Activated B cell treated with CpG ODN at 0.5 μM for 24 hours (primary cell): ENCODE measurements around the gene AUNIP. TPM values are rescaled to one million over a fixed set of nuclear protein-coding genes. Genes with fewer than 3 reads are reported as not detected.

Experiments used
- ATAC-seq: fragments of 200-7000 bp; cut with Tn5 transposase; one replicate; pipeline ENCODE4 v1.10.0; 2021; ENCODE audit warnings: low read depth, mild to moderate bottlenecking, moderate library complexity
- CTCF ChIA-PET: fragments of 350-600 bp; sonication (Branson Sonifier 250); formaldehyde crosslinking; loops from one replicate; lab custom pipeline; 2021; ENCODE audit warnings: antibody characterized with exemption; lab: Charles Lee
- POLR2A ChIA-PET: fragments of 350-600 bp; sonication (Branson Sonifier 250); formaldehyde crosslinking; loops from one replicate; lab custom pipeline; 2021; ENCODE audit warnings: antibody characterized with exemption; lab: Charles Lee
- DNase-seq: peaks from one replicate; pipeline ENCODE4 v3.0.0; 2022
- H3K27ac Mint-ChIP-seq: one replicate; pipeline ENCODE4 v1.8.0; 2020; ENCODE audit warnings: mixed read lengths
- H3K27me3 Mint-ChIP-seq: one replicate; pipeline ENCODE4 v1.8.0; 2021; ENCODE audit warnings: mixed read lengths
- H3K36me3 Mint-ChIP-seq: one replicate; pipeline ENCODE4 v1.8.0; 2021; ENCODE audit warnings: low read depth, mixed read lengths
- H3K4me1 Mint-ChIP-seq: one replicate; pipeline ENCODE4 v1.8.0; 2021; ENCODE audit warnings: mixed read lengths
- H3K4me3 Mint-ChIP-seq: one replicate; pipeline ENCODE4 v1.8.0; 2020; ENCODE audit warnings: mild to moderate bottlenecking, mixed read lengths
- H3K9me3 Mint-ChIP-seq: one replicate; pipeline ENCODE4 v1.8.0; 2020; ENCODE audit warnings: mixed read lengths
- intact Hi-C: fragments of 100-400 bp; cut with micrococcal nuclease; formaldehyde crosslinking; loops from one replicate; pipeline ENCODE4 v1.15.1; 2024
- total RNA-seq: library from RNA; stranded (reverse); gene quantifications from 2 replicates; pipeline ENCODE4 v1.2.3, GENCODE V29; 2022
- TF ChIP-seq, protein P1 (sequence below): fragments of 200-600 bp; IDR thresholded peaks from one replicate; pipeline ENCODE4 v1.8.0; 2022; ENCODE audit warnings: antibody characterized with exemption, mild to moderate bottlenecking

The AUNIP gene
- total RNA-seq, 1 donor from 2014 or later: 0.42 TPM

DNA sequence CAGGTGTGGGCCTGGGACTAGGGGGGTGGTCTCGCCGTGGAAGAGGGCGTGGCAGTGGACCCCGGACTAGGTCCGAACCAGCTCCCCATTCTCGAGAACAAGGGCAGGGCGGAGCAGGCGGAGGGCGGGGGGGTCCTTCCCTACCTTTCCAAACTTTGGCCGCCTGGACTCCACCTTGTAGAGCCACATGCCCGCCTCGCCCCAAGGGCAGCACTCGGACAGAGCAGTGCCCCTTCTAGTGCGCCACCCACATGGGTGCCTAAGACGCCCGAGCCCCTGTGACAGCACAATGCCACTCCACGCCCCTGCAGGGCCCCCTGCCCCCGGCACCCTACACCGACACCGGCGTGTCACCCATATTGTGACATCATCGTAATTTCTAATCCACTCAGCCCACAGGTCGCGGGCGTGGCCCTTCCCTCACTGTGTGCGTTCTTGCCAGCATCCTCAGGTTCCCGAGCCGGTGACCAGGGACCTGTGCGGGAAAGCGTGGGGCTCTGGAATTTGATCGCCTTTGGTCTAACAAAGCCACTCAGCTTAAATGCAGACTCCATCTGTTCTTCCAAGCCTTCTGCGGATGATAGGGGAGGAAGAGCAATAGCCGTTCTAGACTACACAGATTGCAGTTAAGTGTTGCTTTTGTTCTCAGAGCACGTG is 47.5 kb upstream of the AUNIP start:
- Mint-ChIP-seq H3K36me3 (peaks cover 4% of the 10 kb centered on the region), H3K27ac (peak overlapping the region; percentile 53), H3K9me3 (peaks cover 2% of the 10 kb centered on the region), H3K4me3 (peak overlapping the region; percentile 90), H3K4me1 (peaks cover 15% of the 10 kb centered on the region), H3K27me3 (no peaks in the 10 kb centered on the region)
- DNase-seq (no peak), ATAC-seq (no peak)
- ChIA-PET CTCF (interaction anchor here (1.2 kb wide), 1 partner anchor 11 kb away, joined by 4 read pairs; no protein-coding TSS in a partner anchor), POLR2A (interaction anchor here (0.6 to 3.1 kb wide), 2 partner anchors 11 to 91 kb away, joined by 3 to 25 read pairs; partner anchors contain the start of gene PAFAH2)
- intact Hi-C loops: loop anchor here (1.0 to 5.0 kb wide), 7 partner anchors 32 to 526 kb away; partner anchors contain the start of genes AUNIP, DHDDS, MTFR1L and PAFAH2
- TF ChIP-seq, protein P1, sequence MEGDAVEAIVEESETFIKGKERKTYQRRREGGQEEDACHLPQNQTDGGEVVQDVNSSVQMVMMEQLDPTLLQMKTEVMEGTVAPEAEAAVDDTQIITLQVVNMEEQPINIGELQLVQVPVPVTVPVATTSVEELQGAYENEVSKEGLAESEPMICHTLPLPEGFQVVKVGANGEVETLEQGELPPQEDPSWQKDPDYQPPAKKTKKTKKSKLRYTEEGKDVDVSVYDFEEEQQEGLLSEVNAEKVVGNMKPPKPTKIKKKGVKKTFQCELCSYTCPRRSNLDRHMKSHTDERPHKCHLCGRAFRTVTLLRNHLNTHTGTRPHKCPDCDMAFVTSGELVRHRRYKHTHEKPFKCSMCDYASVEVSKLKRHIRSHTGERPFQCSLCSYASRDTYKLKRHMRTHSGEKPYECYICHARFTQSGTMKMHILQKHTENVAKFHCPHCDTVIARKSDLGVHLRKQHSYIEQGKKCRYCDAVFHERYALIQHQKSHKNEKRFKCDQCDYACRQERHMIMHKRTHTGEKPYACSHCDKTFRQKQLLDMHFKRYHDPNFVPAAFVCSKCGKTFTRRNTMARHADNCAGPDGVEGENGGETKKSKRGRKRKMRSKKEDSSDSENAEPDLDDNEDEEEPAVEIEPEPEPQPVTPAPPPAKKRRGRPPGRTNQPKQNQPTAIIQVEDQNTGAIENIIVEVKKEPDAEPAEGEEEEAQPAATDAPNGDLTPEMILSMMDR: no peak

DNA sequence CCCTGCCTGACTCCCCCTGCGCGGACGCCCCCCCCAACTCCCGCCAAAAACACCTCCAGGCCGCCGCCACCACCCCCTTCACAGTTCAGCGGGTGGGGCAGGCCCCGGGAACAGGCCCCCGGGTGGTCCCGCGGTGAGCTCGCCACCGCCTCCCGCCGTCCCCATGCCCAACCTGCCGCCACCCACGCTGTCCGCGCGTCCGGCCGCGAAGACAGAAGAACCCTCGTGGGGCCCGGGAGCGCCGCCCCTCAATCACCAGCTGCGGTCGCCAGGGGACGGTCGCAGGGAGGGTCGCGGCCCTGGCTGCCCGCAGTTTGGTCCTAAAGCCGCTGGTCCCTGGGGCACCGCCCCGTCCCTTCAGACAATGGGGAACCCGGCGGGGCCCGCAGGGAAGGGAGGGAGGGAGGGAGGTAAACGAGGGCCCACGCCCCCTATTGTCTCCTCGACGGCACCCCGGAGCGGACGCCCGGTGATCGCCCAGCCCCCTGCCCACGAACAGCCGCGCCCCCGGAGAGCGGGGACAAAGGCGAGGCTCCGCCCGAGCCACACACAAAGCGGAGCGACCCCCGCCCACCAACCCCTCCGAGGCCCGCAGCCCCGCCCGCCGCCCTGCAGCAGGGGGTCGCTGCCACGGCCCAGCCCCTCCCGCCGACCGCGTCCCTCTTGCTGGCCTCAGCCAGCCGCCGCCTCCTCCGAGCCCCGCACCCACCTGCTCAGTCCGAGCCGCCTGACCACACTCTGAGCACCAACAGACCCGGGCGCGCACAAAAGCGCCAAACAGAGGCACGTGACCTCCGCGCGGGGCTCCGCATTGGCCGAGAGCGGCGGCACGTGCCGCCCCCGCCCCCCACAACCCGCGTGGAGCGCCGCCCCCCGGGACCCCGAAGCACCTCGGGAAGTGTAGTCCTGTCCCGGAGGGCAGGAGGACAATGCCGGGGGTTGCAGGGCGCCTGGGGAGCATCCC is 46.7 kb upstream of the AUNIP start, which contains the start of gene STMN1:
TSS of gene STMN1 (minus strand) at position 740 of the 964 bp plus-strand sequence. CDS start 1,743 bp downstream, outside the sequence.
- peak within 1 kb of the TSS; percentile 76 for H3K27ac Mint-ChIP-seq
- CTCF ChIA-PET: interaction anchor here (3.2 to 3.4 kb wide), 2 partner anchors 10 to 91 kb away, joined by 11 to 22 read pairs; partner anchors contain the start of gene PAFAH2
- intact Hi-C loops: loop anchor here (1.0 to 5.0 kb wide), 9 partner anchors 11 to 526 kb away; partner anchors contain the start of genes AUNIP, DHDDS, MTFR1L and PAFAH2
- POLR2A ChIA-PET: interaction anchor here (0.6 to 3.1 kb wide), 7 partner anchors 9 to 414 kb away, joined by 3 to 25 read pairs (median 5); partner anchors contain the start of gene PAFAH2
- peak; percentile 77 for ATAC-seq
- peak; percentile 76 for DNase-seq
- H3K9me3 Mint-ChIP-seq: peaks cover 2% of the 10 kb centered on the region
- H3K27me3 Mint-ChIP-seq: no peaks in the 10 kb centered on the region
- peaks cover 15% of the 10 kb centered on the region for H3K4me1 Mint-ChIP-seq
- TF ChIP-seq, protein P1: no peak
- peaks cover 9% of the 10 kb centered on the region for H3K36me3 Mint-ChIP-seq
- peak within 1 kb of the TSS; percentile 90 for H3K4me3 Mint-ChIP-seq

DNA sequence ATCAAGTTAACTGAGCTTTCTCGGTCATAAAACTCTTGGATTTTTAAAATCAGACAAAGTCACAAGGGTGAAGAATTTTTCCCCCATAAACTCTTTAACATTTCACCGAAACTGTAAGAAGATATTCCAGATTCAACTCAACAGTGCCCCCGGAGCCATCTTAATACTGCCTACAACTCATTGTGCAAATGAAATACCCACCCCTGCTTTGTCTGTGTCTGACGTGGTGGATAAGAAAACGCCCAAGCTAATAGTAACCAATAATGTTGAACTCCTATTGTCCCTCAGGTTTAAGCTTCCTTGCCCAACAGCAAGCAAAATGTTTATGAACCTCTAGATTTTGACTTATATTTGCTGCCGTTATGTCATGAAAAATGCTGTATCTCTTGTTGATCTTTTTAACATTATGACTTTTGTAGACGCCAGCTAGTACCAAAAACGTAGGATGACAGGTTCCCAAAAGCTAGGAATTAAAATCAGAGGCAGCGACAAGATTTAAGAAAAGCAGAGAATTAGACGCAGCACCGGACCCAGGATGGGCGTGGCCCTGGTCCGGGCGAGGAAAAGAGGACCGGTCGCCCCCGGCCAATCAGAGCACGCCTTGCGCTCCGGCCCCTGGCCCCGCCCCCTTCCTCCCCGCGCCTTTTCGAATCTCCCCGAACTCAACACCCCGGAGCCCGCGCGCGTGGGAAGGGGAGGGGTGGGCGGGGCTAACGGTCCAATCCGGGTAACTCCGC is 45.9 kb upstream of the AUNIP start:
- Mint-ChIP-seq H3K27me3 (no peaks in the 10 kb centered on the region), H3K4me1 (peaks cover 15% of the 10 kb centered on the region), H3K4me3 (peak overlapping the region; percentile 90), H3K9me3 (no peaks in the 10 kb centered on the region), H3K36me3 (peaks cover 18% of the 10 kb centered on the region), H3K27ac (peak overlapping the region; percentile 76)
- ChIA-PET POLR2A (interaction anchor here (0.6 to 3.1 kb wide), 7 partner anchors 10 to 415 kb away, joined by 3 to 25 read pairs (median 5); partner anchors contain the start of gene PAFAH2), CTCF (interaction anchor here (1.0 to 3.4 kb wide), 3 partner anchors 10 to 95 kb away, joined by 5 to 22 read pairs (median 11); partner anchors contain the start of gene PAFAH2)
- TF ChIP-seq, protein P1: no peak
- intact Hi-C loops: loop anchor here (1.0 to 5.0 kb wide), 4 partner anchors 10 to 527 kb away; partner anchors contain the start of gene DHDDS
- ATAC-seq: peak; percentile 81
- peak; percentile 82 for DNase-seq

DNA sequence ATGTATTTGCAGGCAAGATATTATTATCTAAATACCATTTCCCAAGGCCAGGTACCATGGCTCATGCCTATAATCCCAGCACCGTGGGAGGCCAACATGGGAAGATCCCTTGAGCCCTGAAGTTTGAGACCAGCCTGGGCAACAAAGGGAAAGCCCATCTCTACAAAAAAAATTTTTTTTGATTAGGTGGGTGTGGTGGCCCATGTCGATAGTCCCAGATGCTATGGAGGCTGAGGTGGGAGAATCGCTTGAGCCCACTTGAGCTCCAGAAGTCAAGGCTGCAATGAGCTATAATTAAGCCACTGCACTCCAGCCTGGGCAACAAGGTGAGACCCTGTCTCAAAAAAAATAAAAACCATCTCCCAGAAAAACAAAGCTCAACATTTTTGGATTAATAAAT is 44.7 kb upstream of the AUNIP start:
- CTCF ChIA-PET: interaction anchor here (3.2 to 3.4 kb wide), 2 partner anchors 8 to 93 kb away, joined by 11 to 22 read pairs; partner anchors contain the start of gene PAFAH2
- no peak for ATAC-seq
- peaks cover 15% of the 10 kb centered on the region for H3K4me1 Mint-ChIP-seq
- peaks cover 23% of the 10 kb centered on the region for H3K36me3 Mint-ChIP-seq
- POLR2A ChIA-PET: no interaction called here
- no peak overlapping the region for H3K27ac Mint-ChIP-seq
- TF ChIP-seq, protein P1: no peak
- DNase-seq: no peak
- H3K4me3 Mint-ChIP-seq: peak overlapping the region; percentile 90
- H3K27me3 Mint-ChIP-seq: no peaks in the 10 kb centered on the region
- intact Hi-C loops: loop anchor here (2.0 kb wide), 1 partner anchor 131 kb away; no protein-coding TSS in a partner anchor
- no peaks in the 10 kb centered on the region for H3K9me3 Mint-ChIP-seq
